A549 (cell line): ENCODE data around the gene PAX4. TPM values are rescaled to one million over a fixed set of nuclear protein-coding genes. Genes with fewer than 3 reads are reported as not detected.
A peak's percentile ranks its signal among the peaks of the same experiment; 100 is the strongest.

Experiments
- ATAC-seq, 2 experiments: fragments of 200-7000 bp in 1 of 2; fragments of >200 bp in 1 of 2; cut with Nextera tagmentation in 1 of 2; cut with Tn5 transposase in 1 of 2; 3 replicates each; pipeline versions ENCODE4 v1.8.0 to v1.9.1; 2018 to 2020; ENCODE audit warnings: mild to moderate bottlenecking in 1 of 2, moderate library complexity in 1 of 2
- CTCF ChIA-PET: fragments of 300-600 bp; sonication (Branson Sonifier 250); formaldehyde crosslinking; extraction: SDS; loops from one replicate; lab custom pipeline; 2021; ENCODE audit warnings: antibody characterized with exemption, inconsistent platforms; lab: Yijun Ruan, JAX
- POLR2A ChIA-PET: fragments of 350-600 bp; formaldehyde crosslinking; extraction: SDS; loops from one replicate; lab custom pipeline; 2021; ENCODE audit warnings: antibody characterized with exemption, inconsistent platforms; lab: Yijun Ruan, JAX
- DNase-seq, 2 experiments: peaks; one replicate each; pipeline versions ENCODE4 v3.0.0 to v3.0.0-alpha.2; 2011 to 2016; ENCODE audit warnings: low read depth in 1 of 2, low spot score in 1 of 2
- FAIRE-seq: peaks from 2 replicates; lab custom pipeline; 2011; peaks lifted over from hg19 to GRCh38; lab: Jason Lieb, UNC
- H3K27ac ChIP-seq, 2 experiments: fragments of >200 bp; sonication (Bioruptor Twin); formaldehyde crosslinking; 3 replicates each; pipeline ENCODE4 v1.5.1; 2016 to 2017
- H3K4me1 ChIP-seq: fragments of >200 bp; sonication (Bioruptor Twin); formaldehyde crosslinking; 3 replicates; pipeline ENCODE4 v1.6.1; 2016
- H3K4me2 ChIP-seq: fragments of >200 bp; sonication (Bioruptor Twin); formaldehyde crosslinking; 3 replicates; pipeline ENCODE4 v1.6.1; 2016
- H3K4me3 ChIP-seq: fragments of >200 bp; sonication (Bioruptor Twin); formaldehyde crosslinking; 3 replicates; pipeline ENCODE4 v1.5.1; 2016
- H3K9me3 ChIP-seq: fragments of >200 bp; sonication (Bioruptor Twin); formaldehyde crosslinking; 3 replicates; pipeline ENCODE4 v1.6.1; 2016
- BCL3 ChIP-seq: fragments of >200 bp; sonication (Bioruptor Twin); formaldehyde crosslinking; IDR thresholded peaks from 3 replicates; pipeline ENCODE4 v1.6.1; 2016
- BHLHE40 ChIP-seq: IDR thresholded peaks from 2 replicates; pipeline ENCODE4 v1.6.1; 2012; ENCODE audit warnings: low read depth, low read length, inconsistent platforms
- CEBPB ChIP-seq, 2 experiments: fragments of >200 bp in 1 of 2; sonication (Bioruptor Twin) in 1 of 2; formaldehyde crosslinking in 1 of 2; IDR thresholded peaks; 2 replicates each; pipeline ENCODE4 v1.6.1; 2012 to 2016
- CHD4 ChIP-seq: fragments of 200-600 bp; sonication (generic); IDR thresholded peaks from 2 replicates; pipeline ENCODE4 v1.6.1; 2016; ENCODE audit warnings: antibody characterized with exemption, mild to moderate bottlenecking, borderline replicate concordance
- CTCF ChIP-seq: fragments of >200 bp; sonication (Bioruptor Twin); formaldehyde crosslinking; IDR thresholded peaks from 3 replicates; pipeline ENCODE4 v1.5.1; 2016
- E2F6 ChIP-seq: IDR thresholded peaks from 2 replicates; pipeline ENCODE4 v1.6.1; 2012; ENCODE audit warnings: low read depth, borderline replicate concordance
- ELK1 ChIP-seq: fragments of 150-350 bp; IDR thresholded peaks from 2 replicates; pipeline ENCODE4 v1.6.1; 2014; ENCODE audit warnings: low read depth, mild to moderate bottlenecking, low read length
- FOXS1 ChIP-seq: fragments of 250-450 bp; sonication (Bioruptor Pico); IDR thresholded peaks from 2 replicates; pipeline ENCODE4 v1.5.0; 2020; ENCODE audit warnings: mild to moderate bottlenecking, moderate library complexity
- HEYL ChIP-seq: fragments of 250-450 bp; sonication (Bioruptor Pico); IDR thresholded peaks from 2 replicates; pipeline ENCODE4 v1.8.0; 2021; ENCODE audit warnings: mild to moderate bottlenecking, moderate library complexity
- HOXB5 ChIP-seq: fragments of 250-450 bp; sonication (Bioruptor Pico); IDR thresholded peaks from 2 replicates; pipeline ENCODE4 v1.5.0; 2020; ENCODE audit warnings: mild to moderate bottlenecking, moderate library complexity
- KDM1A ChIP-seq: fragments of 200-600 bp; sonication (generic); IDR thresholded peaks from 2 replicates; pipeline ENCODE4 v1.6.1; 2016; ENCODE audit warnings: low read depth, mild to moderate bottlenecking
- KDM5A ChIP-seq: fragments of 200-600 bp; sonication (generic); IDR thresholded peaks from 2 replicates; pipeline ENCODE4 v1.6.1; 2016; ENCODE audit warnings: antibody characterized with exemption, mild to moderate bottlenecking
- MAX ChIP-seq: IDR thresholded peaks from 2 replicates; pipeline ENCODE4 v1.6.1; 2012
- MYC ChIP-seq: IDR thresholded peaks from 2 replicates; pipeline ENCODE4 v1.6.1; 2012; ENCODE audit warnings: mild to moderate bottlenecking, inconsistent platforms, low read length, improper control_type of control experiment, borderline replicate concordance
- NFE2L2 ChIP-seq: fragments of 150-350 bp; conservative IDR thresholded peaks from 2 replicates; pipeline ENCODE4 v1.6.1; 2014; ENCODE audit warnings: low read length
- PBX3 ChIP-seq: IDR thresholded peaks from 2 replicates; pipeline ENCODE4 v1.6.1; 2012
- PHF8 ChIP-seq: fragments of 200-600 bp; sonication (generic); IDR thresholded peaks from 2 replicates; pipeline ENCODE4 v1.6.1; 2016; ENCODE audit warnings: low read depth, mild to moderate bottlenecking, antibody characterized with exemption, moderate library complexity, borderline replicate concordance
- RAD21 ChIP-seq, 2 experiments: fragments of >200 bp in 1 of 2; sonication (Bioruptor Twin) in 1 of 2; formaldehyde crosslinking in 1 of 2; IDR thresholded peaks in 1 of 2; conservative IDR thresholded peaks in 1 of 2; 2 replicates in 1 of 2; 3 replicates in 1 of 2; pipeline ENCODE4 v1.6.1; 2012 to 2018; ENCODE audit warnings: inconsistent platforms in 1 of 2
- RNF2 ChIP-seq: fragments of 200-600 bp; sonication (generic); IDR thresholded peaks from 2 replicates; pipeline ENCODE4 v1.6.1; 2016; ENCODE audit warnings: low read depth, mild to moderate bottlenecking, antibody characterized with exemption, moderate library complexity, borderline replicate concordance
- SMC3 ChIP-seq: fragments of >200 bp; sonication (Bioruptor Twin); formaldehyde crosslinking; IDR thresholded peaks from 3 replicates; pipeline ENCODE4 v1.6.1; 2018; ENCODE audit warnings: inconsistent platforms
- SREBF2 ChIP-seq: fragments of 450-650 bp; IDR thresholded peaks from 2 replicates; pipeline ENCODE4 v1.6.1; 2014; ENCODE audit warnings: mild to moderate bottlenecking, moderate library complexity
- TP53 ChIP-seq: fragments of 250-450 bp; sonication (Bioruptor Pico); IDR thresholded peaks from 2 replicates; pipeline ENCODE4 v1.5.0; 2021; ENCODE audit warnings: mild to moderate bottlenecking, moderate library complexity
- ZC3H11A ChIP-seq: fragments of 450-650 bp; IDR thresholded peaks from 2 replicates; pipeline ENCODE4 v1.6.1; 2014; ENCODE audit warnings: antibody characterized with exemption, mild to moderate bottlenecking
- WGBS: methylation state at CpG from one replicate; pipeline ENCODE4 v1.1.6; 2017; ENCODE audit errors: missing lambda C conversion rate; 5-methylcytosine and 5-hydroxymethylcytosine counted together
- polyA plus RNA-seq, 4 experiments: library from polyadenylated mRNA; depleted of rRNA in 3 of 4; stranded (reverse); fragments of >200 nt; fragmentation: RNase III in 1 of 4; extraction: RNeasy Plus Mini Kit Qiagen cat#74134 plus additional on column Dnase treatment in 1 of 4; gene quantifications; 2 replicates in 3 of 4; 3 replicates in 1 of 4; pipeline ENCODE4 v1.2.3, GENCODE V29; 2011 to 2017

PAX4 gene
- polyA plus RNA-seq, 2 of the 4 experiments (the other 2 are of a cell fraction): not detected

GRCh38 chr7:127588697-127589482 is 29.1 kb downstream of the PAX4 start:
- ATAC-seq (peak; percentile 74 to 78), DNase-seq (peak; percentile 60 to 80)
- Histone ChIP-seq H3K4me3 (peak overlapping the region; percentile 86), H3K27ac (peak overlapping the region; percentile 87 to 94), H3K4me2 (peak overlapping the region; percentile 92)
- WGBS: 36% methylated on average over 23 of the region's 43 CpGs
- CTCF ChIA-PET: interaction anchor here (0.7 to 2.0 kb wide), 11 partner anchors 9 to 621 kb away, joined by 3 to 7 read pairs (median 4); no protein-coding TSS in a partner anchor
- TF ChIP-seq SMC3 (peak; percentile 28; the same call in 1 of the 3 replicates), CEBPB (IDR thresholded peaks at IDR 0.05) (no peak), HOXB5 (CRISPR knock-in tag) (no peak), TP53 (no peak), SREBF2 (no peak), RNF2 (no peak), CHD4 (no peak), PBX3 (peak; percentile 72), RAD21 (conservative IDR thresholded peaks at IDR 0.05 in 1 of 2, IDR thresholded peaks at IDR 0.05 in 1 of 2) (peak; percentile 54 to 58), E2F6 (peak; percentile 79), KDM5A (0 out of 2 replicates have a peak, but pooled peaks have one; percentile 18), CTCF (peak; percentile 65), PHF8 (peak; percentile 54), FOXS1 (no peak), MAX (peak; percentile 67), BHLHE40 (no peak)
- TF ChIP-seq, all 56 proteins: peak for 8
- no peaks in the 10 kb centered on the region for H3K9me3 ChIP-seq
- H3K4me1 ChIP-seq: peaks cover 19% of the 10 kb centered on the region
- no peak for FAIRE-seq
- POLR2A ChIA-PET: interaction anchor here (1.0 kb wide), 1 partner anchor 63 kb away, joined by 5 read pairs; the partner anchor contains the start of gene SND1

- Histone ChIP-seq H3K27ac (peak within 1 kb of the TSS; percentile 87 to 94), H3K4me2 (peak within 1 kb of the TSS; percentile 92), H3K4me1 (peaks cover 23% of the 10 kb centered on the region), H3K9me3 (no peaks in the 10 kb centered on the region), H3K4me3 (peak within 1 kb of the TSS; percentile 86)
- ATAC-seq (peak; percentile 84 to 85), DNase-seq (peak; percentile 74 to 82), FAIRE-seq (no peak)
- ChIA-PET CTCF (interaction anchor here (0.7 to 2.0 kb wide), 9 partner anchors 9 to 621 kb away, joined by 3 to 7 read pairs (median 4); no protein-coding TSS in a partner anchor), POLR2A (interaction anchor here (1.0 kb wide), 1 partner anchor 63 kb away, joined by 5 read pairs; the partner anchor contains the start of gene SND1)
- WGBS: 4% methylated on average over 4 of the region's 77 CpGs
- TF ChIP-seq NFE2L2: no peak
- TF ChIP-seq HEYL (CRISPR knock-in tag): no peak
- TF ChIP-seq PBX3: no peak
- 0 out of 3 replicates have a peak, but pooled peaks have one; percentile 48 for TF ChIP-seq BCL3
- no peak for TF ChIP-seq ELK1
- no peak for TF ChIP-seq MYC
- TF ChIP-seq FOXS1: no peak
- peak; percentile 81 for TF ChIP-seq PHF8
- no peak for TF ChIP-seq KDM1A
- no peak for TF ChIP-seq ZC3H11A
- no peak for TF ChIP-seq E2F6
Measured at GRCh38 chr7:127588019-127588696, 29.8 kb downstream of the PAX4 start, which contains the start of gene ARF5. TSS of gene ARF5 (plus strand) at chr7:127588411. CDS start at chr7:127588499, 88 bp downstream.
